Measurements from ENCODE around the gene CLEC7A.

CLEC7A gene

DNA sequence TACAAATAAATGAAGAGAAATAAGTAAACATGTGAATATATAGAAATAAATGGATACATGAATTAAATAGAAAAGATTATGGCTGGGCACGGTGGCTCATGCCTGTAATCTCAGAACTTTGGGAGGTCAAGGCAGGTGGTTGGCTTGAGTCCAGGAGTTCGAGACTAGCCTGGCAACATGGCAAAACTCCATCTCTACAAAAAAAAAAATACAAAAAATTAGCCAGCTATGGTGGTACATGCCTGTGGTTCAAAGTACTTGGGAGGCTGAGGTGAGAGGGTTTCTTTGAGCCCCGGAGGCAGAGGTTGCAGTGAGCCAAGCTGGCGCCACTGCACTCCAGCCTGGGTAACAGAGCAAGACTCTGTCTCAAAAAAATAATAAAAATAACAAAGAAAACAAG lies 5.1 kb upstream of the CLEC7A start:
- no peaks in the 10 kb centered on the region for H3K4me1 ChIP-seq (ENCODE audit: insufficient read depth, low read length)
- no peaks in the 10 kb centered on the region for H3K79me2 ChIP-seq (ENCODE audit: insufficient read depth, low read length)
- TF ChIP-seq EZH2 (IDR thresholded peaks at IDR 0.05; ENCODE audit: borderline replicate concordance, low read depth, low read length, severe bottlenecking): no peak
- TF ChIP-seq, protein P1, sequence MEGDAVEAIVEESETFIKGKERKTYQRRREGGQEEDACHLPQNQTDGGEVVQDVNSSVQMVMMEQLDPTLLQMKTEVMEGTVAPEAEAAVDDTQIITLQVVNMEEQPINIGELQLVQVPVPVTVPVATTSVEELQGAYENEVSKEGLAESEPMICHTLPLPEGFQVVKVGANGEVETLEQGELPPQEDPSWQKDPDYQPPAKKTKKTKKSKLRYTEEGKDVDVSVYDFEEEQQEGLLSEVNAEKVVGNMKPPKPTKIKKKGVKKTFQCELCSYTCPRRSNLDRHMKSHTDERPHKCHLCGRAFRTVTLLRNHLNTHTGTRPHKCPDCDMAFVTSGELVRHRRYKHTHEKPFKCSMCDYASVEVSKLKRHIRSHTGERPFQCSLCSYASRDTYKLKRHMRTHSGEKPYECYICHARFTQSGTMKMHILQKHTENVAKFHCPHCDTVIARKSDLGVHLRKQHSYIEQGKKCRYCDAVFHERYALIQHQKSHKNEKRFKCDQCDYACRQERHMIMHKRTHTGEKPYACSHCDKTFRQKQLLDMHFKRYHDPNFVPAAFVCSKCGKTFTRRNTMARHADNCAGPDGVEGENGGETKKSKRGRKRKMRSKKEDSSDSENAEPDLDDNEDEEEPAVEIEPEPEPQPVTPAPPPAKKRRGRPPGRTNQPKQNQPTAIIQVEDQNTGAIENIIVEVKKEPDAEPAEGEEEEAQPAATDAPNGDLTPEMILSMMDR (IDR thresholded peaks at IDR 0.05; ENCODE audit: borderline replicate concordance, extremely low read depth, low read length, poor library complexity, severe bottlenecking): no peak
- H3K9ac ChIP-seq (ENCODE audit: low read depth, low read length): no peak overlapping the region
- DNase-seq (no peak), ATAC-seq (ENCODE audit: insufficient read depth, low read depth) (no peak)
- H3K36me3 ChIP-seq (ENCODE audit: insufficient read depth, low read length): no peaks in the 10 kb centered on the region
- H3K9me3 ChIP-seq (ENCODE audit: insufficient read depth, low read length, severe bottlenecking): no peaks in the 10 kb centered on the region
- no peak overlapping the region for H2AFZ ChIP-seq (ENCODE audit: low read depth, low read length)
- H4K20me1 ChIP-seq (ENCODE audit: insufficient read depth, low read length): no peaks in the 10 kb centered on the region
- H3K4me3 ChIP-seq (ENCODE audit: low read depth in 1 of 2, low read length in 2 of 2): no peak overlapping the region
- H3K27ac ChIP-seq (ENCODE audit: low read length): no peak overlapping the region
- H3K27me3 ChIP-seq (ENCODE audit: insufficient read depth, low read length, poor library complexity): peaks cover 14% of the 10 kb centered on the region
- H3K4me2 ChIP-seq (ENCODE audit: insufficient read depth, low read length): no peak overlapping the region

DNA sequence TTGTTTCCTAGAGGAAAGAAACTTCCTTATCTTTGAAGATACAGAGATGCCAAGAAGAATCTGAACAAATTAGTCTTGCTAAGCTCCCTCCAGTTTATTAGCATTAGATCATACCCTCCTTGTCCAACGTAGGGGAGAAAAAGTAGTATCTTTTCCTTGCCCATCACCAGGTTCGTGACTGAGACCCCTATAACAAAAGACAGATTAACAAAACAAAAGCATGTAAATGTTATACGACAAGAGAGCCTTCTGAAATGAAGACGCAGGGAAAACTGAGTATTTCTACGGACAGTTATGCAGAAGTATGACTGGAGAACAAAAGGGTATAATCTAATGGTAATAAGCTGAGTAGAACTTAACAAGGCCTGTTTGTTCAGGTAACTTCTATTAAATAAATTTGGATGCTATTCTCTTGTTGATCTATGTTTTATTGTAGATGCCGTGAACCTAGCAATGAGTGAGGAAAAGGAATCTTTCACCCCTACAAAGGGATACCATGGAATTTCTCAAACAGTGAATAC lies 2.9 kb upstream of the CLEC7A start:
- Histone ChIP-seq H2AFZ (ENCODE audit: low read depth, low read length) (no peak overlapping the region), H3K27ac (ENCODE audit: low read length) (no peak overlapping the region), H3K4me2 (ENCODE audit: insufficient read depth, low read length) (no peak overlapping the region), H3K36me3 (ENCODE audit: insufficient read depth, low read length) (no peaks in the 10 kb centered on the region), H3K27me3 (ENCODE audit: insufficient read depth, low read length, poor library complexity) (peaks cover 17% of the 10 kb centered on the region), H3K79me2 (ENCODE audit: insufficient read depth, low read length) (no peaks in the 10 kb centered on the region), H3K9ac (ENCODE audit: low read depth, low read length) (no peak overlapping the region), H3K9me3 (ENCODE audit: insufficient read depth, low read length, severe bottlenecking) (no peaks in the 10 kb centered on the region), H3K4me3 (ENCODE audit: low read depth in 1 of 2, low read length in 2 of 2) (no peak overlapping the region), H4K20me1 (ENCODE audit: insufficient read depth, low read length) (no peaks in the 10 kb centered on the region), H3K4me1 (ENCODE audit: insufficient read depth, low read length) (no peaks in the 10 kb centered on the region)
- no peak for TF ChIP-seq EZH2 (IDR thresholded peaks at IDR 0.05; ENCODE audit: borderline replicate concordance, low read depth, low read length, severe bottlenecking)
- TF ChIP-seq, protein P1 (IDR thresholded peaks at IDR 0.05; ENCODE audit: borderline replicate concordance, extremely low read depth, low read length, poor library complexity, severe bottlenecking): no peak
- ATAC-seq (ENCODE audit: insufficient read depth, low read depth): no peak
- no peak for DNase-seq

DNA sequence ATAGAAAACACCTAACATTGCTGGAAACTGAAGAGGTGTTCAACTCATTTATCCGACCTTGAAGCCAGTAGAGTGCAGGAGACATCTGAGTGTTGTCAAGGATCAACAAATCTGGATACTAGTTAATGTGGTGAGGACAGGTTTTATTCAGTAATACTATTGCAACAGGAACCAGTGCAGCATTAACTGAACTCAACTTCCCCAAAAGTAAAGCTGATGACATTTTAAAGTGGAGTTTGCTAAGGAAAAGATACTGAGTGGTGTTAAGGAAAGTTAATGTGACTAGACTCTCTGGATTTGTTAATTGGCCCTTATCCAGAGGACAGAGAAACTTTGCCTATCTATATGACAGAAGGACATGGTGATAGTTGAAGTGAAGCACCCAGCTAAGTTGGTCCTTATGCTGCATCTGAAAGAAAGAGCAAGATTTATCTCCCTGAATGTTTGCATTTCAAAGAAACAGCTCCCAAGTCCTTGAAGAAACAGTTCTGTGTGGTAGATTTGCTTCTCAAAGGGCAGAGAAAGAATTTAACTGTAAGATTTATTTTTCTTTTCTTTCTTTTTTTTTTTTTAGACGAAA lies 1.2 kb upstream of the CLEC7A start:
- Histone ChIP-seq H3K27me3 (ENCODE audit: insufficient read depth, low read length, poor library complexity) (peaks cover 28% of the 10 kb centered on the region), H3K9me3 (ENCODE audit: insufficient read depth, low read length, severe bottlenecking) (no peaks in the 10 kb centered on the region), H3K27ac (ENCODE audit: low read length) (no peak overlapping the region), H3K4me3 (ENCODE audit: low read depth in 1 of 2, low read length in 2 of 2) (no peak overlapping the region), H3K36me3 (ENCODE audit: insufficient read depth, low read length) (no peaks in the 10 kb centered on the region), H3K4me2 (ENCODE audit: insufficient read depth, low read length) (no peak overlapping the region), H4K20me1 (ENCODE audit: insufficient read depth, low read length) (no peaks in the 10 kb centered on the region), H3K9ac (ENCODE audit: low read depth, low read length) (no peak overlapping the region), H3K79me2 (ENCODE audit: insufficient read depth, low read length) (no peaks in the 10 kb centered on the region), H3K4me1 (ENCODE audit: insufficient read depth, low read length) (no peaks in the 10 kb centered on the region), H2AFZ (ENCODE audit: low read depth, low read length) (no peak overlapping the region)
- no peak for TF ChIP-seq EZH2 (IDR thresholded peaks at IDR 0.05; ENCODE audit: borderline replicate concordance, low read depth, low read length, severe bottlenecking)
- TF ChIP-seq, protein P1 (IDR thresholded peaks at IDR 0.05; ENCODE audit: borderline replicate concordance, extremely low read depth, low read length, poor library complexity, severe bottlenecking): no peak
- DNase-seq (no peak), ATAC-seq (ENCODE audit: insufficient read depth, low read depth) (no peak)
